Loucy (cell line): ENCODE results near the gene ICAM5.
"Not testable (repeated sequence)": the region's sequence is repeated elsewhere in the genome, so short reads cannot be mapped to it uniquely, and the experiment has no call there.

Experiments used
- H2AFZ ChIP-seq: fragments of 200-600 bp; sonication (generic); 2 replicates; pipeline ENCODE4 v1.6.0; 2016; ENCODE audit warnings: antibody characterized with exemption, mild to moderate bottlenecking, low read length, moderate library complexity
- H3F3A ChIP-seq: fragments of 200-600 bp; 2 replicates; pipeline ENCODE4 v1.6.0; 2016; ENCODE audit warnings: antibody characterized with exemption, low read depth, mild to moderate bottlenecking
- H3K27me3 ChIP-seq: fragments of 200-600 bp; sonication (generic); 2 replicates; pipeline ENCODE4 v1.6.1; 2014; ENCODE audit warnings: low read length, mild to moderate bottlenecking; ENCODE audit not compliant: insufficient read depth, poor library complexity, severe bottlenecking
- H3K36me3 ChIP-seq: fragments of 200-600 bp; sonication (generic); 2 replicates; pipeline ENCODE4 v1.6.1; 2016; ENCODE audit warnings: low read length; ENCODE audit not compliant: insufficient read depth
- H3K4me1 ChIP-seq: fragments of 200-600 bp; sonication (generic); 2 replicates; pipeline ENCODE4 v1.5.1; 2014; ENCODE audit warnings: low read length, mild to moderate bottlenecking; ENCODE audit not compliant: insufficient read depth, poor library complexity, severe bottlenecking
- H3K4me2 ChIP-seq: fragments of 200-600 bp; sonication (generic); 2 replicates; pipeline ENCODE4 v1.6.0; 2014; ENCODE audit warnings: antibody characterized with exemption, low read length, low read depth, mild to moderate bottlenecking; ENCODE audit not compliant: poor library complexity, severe bottlenecking
- H3K4me3 ChIP-seq: fragments of 200-600 bp; sonication (generic); 2 replicates; pipeline ENCODE4 v1.5.1; 2014; ENCODE audit warnings: low read length, mild to moderate bottlenecking, mixed read lengths; ENCODE audit not compliant: poor library complexity, severe bottlenecking
- H3K79me2 ChIP-seq: fragments of 200-600 bp; sonication (generic); 2 replicates; pipeline ENCODE4 v1.6.1; 2014; ENCODE audit warnings: low read length; ENCODE audit not compliant: insufficient read depth
- H3K9ac ChIP-seq: fragments of 200-600 bp; sonication (generic); 2 replicates; pipeline ENCODE4 v1.6.0; 2014; ENCODE audit warnings: mild to moderate bottlenecking, low read depth, low read length, moderate library complexity; ENCODE audit not compliant: poor library complexity, severe bottlenecking
- H3K9me2 ChIP-seq: fragments of 200-600 bp; sonication (generic); replicated peaks from 2 replicates; pipeline ENCODE4 v1.6.1; 2016; ENCODE audit warnings: low read depth, low read length, mixed read lengths
- H3K9me3 ChIP-seq: fragments of 200-600 bp; sonication (generic); 2 replicates; pipeline ENCODE4 v1.6.1; 2014; ENCODE audit warnings: mild to moderate bottlenecking, antibody characterized with exemption, low read length, low read depth; ENCODE audit not compliant: insufficient read depth
- H4K20me1 ChIP-seq: fragments of 200-600 bp; sonication (generic); 2 replicates; pipeline ENCODE4 v1.6.0; 2014; ENCODE audit warnings: antibody characterized with exemption, low read length, mild to moderate bottlenecking; ENCODE audit not compliant: insufficient read depth, poor library complexity, severe bottlenecking
- CTCF ChIP-seq: fragments of 200-600 bp; sonication (generic); conservative IDR thresholded peaks from 2 replicates; pipeline ENCODE4 v1.5.1; 2014; ENCODE audit warnings: mild to moderate bottlenecking, antibody characterized with exemption, low read length
- EZH2phosphoT487 ChIP-seq: fragments of 200-600 bp; IDR thresholded peaks from 2 replicates; pipeline ENCODE4 v1.6.1; 2018; ENCODE audit warnings: antibody characterized with exemption, mild to moderate bottlenecking, moderate library complexity, borderline replicate concordance

Gene ICAM5

GRCh38 chr19:10334588-10335351 is 45.0 kb downstream of the ICAM5 start:
- Histone ChIP-seq H3K4me3 (peak overlapping the region; percentile 87), H3F3A (0 out of 2 replicates have a peak, but pooled peaks cover 7% of the 10 kb centered on the region), H3K9ac (no peak overlapping the region), H2AFZ (no peak overlapping the region), H4K20me1 (peaks cover 34% of the 10 kb centered on the region), H3K9me2 (no peaks in the 10 kb centered on the region), H3K4me2 (peak overlapping the region; percentile 89), H3K9me3 (no peaks in the 10 kb centered on the region), H3K4me1 (peaks cover 35% of the 10 kb centered on the region), H3K27me3 (no peaks in the 10 kb centered on the region), H3K79me2 (peaks cover 71% of the 10 kb centered on the region), H3K36me3 (peaks cover 10% of the 10 kb centered on the region)
- no peak for TF ChIP-seq CTCF
- no peak for TF ChIP-seq EZH2phosphoT487

- Histone ChIP-seq H3K4me3 (no peak overlapping the region), H2AFZ (no peak overlapping the region)
- TF ChIP-seq EZH2phosphoT487 (no peak), CTCF (no peak)
Observed at GRCh38 chr19:10335352-10335985, 45.7 kb downstream of the ICAM5 start.

GRCh38 chr19:10336725-10337124 is 47.0 kb downstream of the ICAM5 start:
- not testable (repeated sequence) for H2AFZ ChIP-seq, H3K36me3 ChIP-seq, H3K4me2 ChIP-seq, H3F3A ChIP-seq, H3K27me3 ChIP-seq, H3K9me2 ChIP-seq, H3K4me3 ChIP-seq, H3K9ac ChIP-seq, H3K9me3 ChIP-seq
- peaks cover 36% of the 10 kb centered on the region for H3K4me1 ChIP-seq
- peaks cover 53% of the 10 kb centered on the region for H3K79me2 ChIP-seq
- H4K20me1 ChIP-seq: peaks cover 22% of the 10 kb centered on the region

More at GRCh38 chr19:10335352-10335985, 45.7 kb downstream of the ICAM5 start:
- Histone ChIP-seq H3K9ac (no peak overlapping the region), H3F3A (0 out of 2 replicates have a peak, but pooled peaks cover 7% of the 10 kb centered on the region), H3K9me2 (no peaks in the 10 kb centered on the region), H3K9me3 (no peaks in the 10 kb centered on the region), H4K20me1 (peaks cover 27% of the 10 kb centered on the region), H3K4me2 (no peak overlapping the region), H3K79me2 (peaks cover 64% of the 10 kb centered on the region), H3K4me1 (peaks cover 35% of the 10 kb centered on the region), H3K27me3 (no peaks in the 10 kb centered on the region), H3K36me3 (peaks cover 3% of the 10 kb centered on the region)
